Activated CD4-positive, alpha-beta T cell treated with anti-CD3 and anti-CD28 coated beads, Interleukin-2, amount 50 U/mL, for 4 hours (primary cell): Measurements from ENCODE around the gene ATAD3A.

Source experiments
- DNase-seq, 2 experiments: peaks; one replicate each; pipeline ENCODE4 v3.0.0-alpha.2; 2020

ATAD3A gene

GRCh38 chr1:1558591-1558990 lies 46.6 kb downstream of the ATAD3A start:
- no peak for DNase-seq

- DNase-seq: no peak
Observed at GRCh38 chr1:1559066-1559465, 47.1 kb downstream of the ATAD3A start.

GRCh38 chr1:1560178-1560577 lies 48.2 kb downstream of the ATAD3A start:
- no peak for DNase-seq

- DNase-seq: no peak
Observed at GRCh38 chr1:1561801-1562470, 50.0 kb downstream of the ATAD3A start.

- no peak for DNase-seq
Observed at GRCh38 chr1:1562556-1563195, 50.7 kb downstream of the ATAD3A start.

GRCh38 chr1:1563688-1564087 lies 51.7 kb downstream of the ATAD3A start:
- DNase-seq: no peak

- no peak for DNase-seq
Observed at GRCh38 chr1:1564268-1564667, 52.3 kb downstream of the ATAD3A start.

GRCh38 chr1:1565340-1565739 lies 53.4 kb downstream of the ATAD3A start:
- no peak for DNase-seq

- DNase-seq: no peak
Observed at GRCh38 chr1:1567152-1567875, 55.4 kb downstream of the ATAD3A start.

- no peak for DNase-seq
Observed at GRCh38 chr1:1567891-1568291, 55.9 kb downstream of the ATAD3A start.

GRCh38 chr1:1569341-1569740 lies 57.4 kb downstream of the ATAD3A start:
- DNase-seq: no peak

GRCh38 chr1:1573843-1574720 lies 62.1 kb downstream of the ATAD3A start:
- peak; percentile 47 to 48 for DNase-seq

- peak; percentile 88 to 90 for DNase-seq
Observed at GRCh38 chr1:1574721-1575537, 63.0 kb downstream of the ATAD3A start, which contains the start of gene SSU72. Gene SSU72, minus strand, starts transcription at chr1:1574863. Its CDS starts 306 bp downstream, at chr1:1574557.

- DNase-seq: no peak
Observed at GRCh38 chr1:1577367-1578011, 65.5 kb downstream of the ATAD3A start.

- DNase-seq: no peak
Observed at GRCh38 chr1:1578371-1578940, 66.5 kb downstream of the ATAD3A start.

GRCh38 chr1:1582585-1583346 lies 70.8 kb downstream of the ATAD3A start:
- DNase-seq: no peak

GRCh38 chr1:1583347-1584010 lies 71.5 kb downstream of the ATAD3A start:
- DNase-seq: no peak
